Measurements from ENCODE around the gene VSTM4. TPM values are rescaled to one million over a fixed set of nuclear protein-coding genes. Genes with fewer than 3 reads are reported as not detected.

VSTM4 gene
- total and polyA plus RNA-seq, 2 experiments from 2014 or later = 9.5 to 12.3 TPM

- WGBS, 2 experiments (ENCODE audit: low coverage in 1 of 2, low lambda C conversion rate in 2 of 2, missing lambda C conversion rate in 2 of 2) = 12 to 13% methylated on average over 5 of the region's 5 CpGs
- H3K9me3 ChIP-seq (ENCODE audit: low read depth) = no peaks in the 10 kb centered on the region
- H3K4me1 ChIP-seq (ENCODE audit: insufficient read depth) = no peaks in the 10 kb centered on the region
- no peak overlapping the region for H3K9ac ChIP-seq
- in situ Hi-C loops (cut with MboI) = no loop called here
- no peaks in the 10 kb centered on the region for H3K36me3 ChIP-seq (ENCODE audit: low read depth)
- no peak overlapping the region for H3K4me2 ChIP-seq (ENCODE audit: unreplicated experiment)
- H3K27me3 ChIP-seq (replicated peaks; ENCODE audit: insufficient read depth) = peaks cover 16% of the 10 kb centered on the region; the same call in 1 of the 2 replicates
- H3K79me2 ChIP-seq (ENCODE audit: insufficient read depth) = no peaks in the 10 kb centered on the region
- no peak overlapping the region for H3K4me3 ChIP-seq
- H3K9me2 ChIP-seq (ENCODE audit: insufficient read depth) = no peaks in the 10 kb centered on the region
- no peaks in the 10 kb centered on the region for H4K20me1 ChIP-seq (ENCODE audit: insufficient read depth)
- no peak for TF ChIP-seq EZH2 (IDR thresholded peaks at IDR 0.05; ENCODE audit: insufficient read depth, poor library complexity, severe bottlenecking)
- TF ChIP-seq EZH2phosphoT487 (IDR thresholded peaks at IDR 0.05; ENCODE audit: insufficient read depth, low read depth) = no peak
- no peak overlapping the region for H2AFZ ChIP-seq
- peak; percentile 62 for DNase-seq
- H3F3A ChIP-seq (ENCODE audit: insufficient read depth) = no peaks in the 10 kb centered on the region; the same call in 1 of the 2 replicates
- H3K27ac ChIP-seq = no peak overlapping the region
Observed at GRCh38 chr10:48973065-48973464, 142.3 kb downstream of the VSTM4 start.

DNA sequence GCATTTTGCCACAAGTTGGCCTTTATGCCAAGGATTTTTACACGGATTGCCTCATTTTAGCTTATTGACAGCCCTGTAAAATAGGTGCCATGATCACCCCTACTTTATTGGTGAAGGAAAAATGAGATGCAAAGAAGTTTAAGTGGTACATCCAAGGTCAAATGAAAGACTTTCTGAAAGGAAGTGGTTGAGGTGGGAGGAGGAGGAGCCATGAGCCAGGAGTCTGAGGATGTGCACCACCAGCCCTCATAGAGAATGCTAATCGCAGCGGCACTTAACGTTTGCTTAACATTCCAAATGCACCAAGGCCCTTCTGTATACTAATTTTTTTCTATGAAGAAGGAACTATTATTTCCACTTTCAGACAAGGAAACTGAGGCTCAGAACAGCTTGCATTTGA lies 144.7 kb downstream of the VSTM4 start:
- no peak overlapping the region for H2AFZ ChIP-seq
- DNase-seq = no peak
- TF ChIP-seq EZH2 (IDR thresholded peaks at IDR 0.05; ENCODE audit: insufficient read depth, poor library complexity, severe bottlenecking) (no peak), EZH2phosphoT487 (IDR thresholded peaks at IDR 0.05; ENCODE audit: insufficient read depth, low read depth) (no peak)
- no peaks in the 10 kb centered on the region for H3K4me1 ChIP-seq (ENCODE audit: insufficient read depth)
- H3K79me2 ChIP-seq (ENCODE audit: insufficient read depth) = no peaks in the 10 kb centered on the region
- H3K9ac ChIP-seq = no peak overlapping the region
- no peaks in the 10 kb centered on the region; the same call in 1 of the 2 replicates for H3F3A ChIP-seq (ENCODE audit: insufficient read depth)
- no peaks in the 10 kb centered on the region for H3K9me3 ChIP-seq (ENCODE audit: low read depth)
- in situ Hi-C loops (cut with MboI) = no loop called here
- no peak overlapping the region for H3K27ac ChIP-seq
- H3K27me3 ChIP-seq (replicated peaks; ENCODE audit: insufficient read depth) = peaks cover 25% of the 10 kb centered on the region; the same call in 1 of the 2 replicates
- 86 to 89% methylated on average over 4 of the region's 4 CpGs for WGBS, 2 experiments (ENCODE audit: low coverage in 1 of 2, low lambda C conversion rate in 2 of 2, missing lambda C conversion rate in 2 of 2)
- no peaks in the 10 kb centered on the region for H3K36me3 ChIP-seq (ENCODE audit: low read depth)
- H3K9me2 ChIP-seq (ENCODE audit: insufficient read depth) = no peaks in the 10 kb centered on the region
- no peaks in the 10 kb centered on the region for H4K20me1 ChIP-seq (ENCODE audit: insufficient read depth)
- H3K4me3 ChIP-seq = no peak overlapping the region
- H3K4me2 ChIP-seq (ENCODE audit: unreplicated experiment) = no peak overlapping the region

DNA sequence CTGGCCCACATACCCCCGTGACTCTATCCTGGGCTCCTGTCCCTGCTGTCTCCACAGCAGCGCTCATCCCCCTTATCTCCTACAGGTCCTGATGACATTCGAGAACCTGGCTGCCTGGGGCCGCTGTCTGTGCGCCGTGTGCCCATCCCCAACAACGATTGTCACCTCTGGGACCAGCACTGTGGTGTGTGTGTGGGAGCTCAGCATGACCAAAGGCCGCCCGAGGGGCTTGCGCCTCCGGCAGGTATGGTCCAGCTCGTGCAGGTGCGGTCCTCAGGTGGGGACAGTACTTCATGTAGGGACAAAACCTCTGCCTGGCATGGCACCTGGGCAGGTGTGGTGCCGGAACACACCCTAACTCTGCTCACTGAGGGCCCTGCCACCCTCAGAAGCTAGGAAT lies 145.3 kb downstream of the VSTM4 start:
- Histone ChIP-seq H3F3A (ENCODE audit: insufficient read depth) (no peaks in the 10 kb centered on the region; the same call in 1 of the 2 replicates), H3K4me1 (ENCODE audit: insufficient read depth) (no peaks in the 10 kb centered on the region), H3K79me2 (ENCODE audit: insufficient read depth) (no peaks in the 10 kb centered on the region), H3K36me3 (ENCODE audit: low read depth) (no peaks in the 10 kb centered on the region), H3K27me3 (replicated peaks; ENCODE audit: insufficient read depth) (peaks cover 29% of the 10 kb centered on the region), H3K4me3 (no peak overlapping the region), H3K9me2 (ENCODE audit: insufficient read depth) (no peaks in the 10 kb centered on the region), H3K9me3 (ENCODE audit: low read depth) (no peaks in the 10 kb centered on the region), H3K27ac (no peak overlapping the region), H3K4me2 (ENCODE audit: unreplicated experiment) (no peak overlapping the region), H2AFZ (no peak overlapping the region), H3K9ac (no peak overlapping the region), H4K20me1 (ENCODE audit: insufficient read depth) (no peaks in the 10 kb centered on the region)
- DNase-seq = no peak
- TF ChIP-seq EZH2phosphoT487 (IDR thresholded peaks at IDR 0.05; ENCODE audit: insufficient read depth, low read depth) = no peak
- no peak for TF ChIP-seq EZH2 (IDR thresholded peaks at IDR 0.05; ENCODE audit: insufficient read depth, poor library complexity, severe bottlenecking)
- 68 to 75% methylated on average over 13 to 14 of the region's 14 CpGs for WGBS, 2 experiments (ENCODE audit: low coverage in 1 of 2, low lambda C conversion rate in 2 of 2, missing lambda C conversion rate in 2 of 2)
- in situ Hi-C loops (cut with MboI) = no loop called here

- H3K9me2 ChIP-seq (ENCODE audit: insufficient read depth) = no peaks in the 10 kb centered on the region
- peaks cover 31% of the 10 kb centered on the region for H3K27me3 ChIP-seq (replicated peaks; ENCODE audit: insufficient read depth)
- H3F3A ChIP-seq (ENCODE audit: insufficient read depth) = no peaks in the 10 kb centered on the region; the same call in 1 of the 2 replicates
- H3K9me3 ChIP-seq (ENCODE audit: low read depth) = no peaks in the 10 kb centered on the region
- H2AFZ ChIP-seq = no peak overlapping the region
- H4K20me1 ChIP-seq (ENCODE audit: insufficient read depth) = no peaks in the 10 kb centered on the region
- no peak for DNase-seq
- TF ChIP-seq EZH2 (IDR thresholded peaks at IDR 0.05; ENCODE audit: insufficient read depth, poor library complexity, severe bottlenecking) = no peak
- TF ChIP-seq EZH2phosphoT487 (IDR thresholded peaks at IDR 0.05; ENCODE audit: insufficient read depth, low read depth) = no peak
- in situ Hi-C loops (cut with MboI) = no loop called here
- no peaks in the 10 kb centered on the region for H3K36me3 ChIP-seq (ENCODE audit: low read depth)
- no peak overlapping the region for H3K27ac ChIP-seq
- H3K4me1 ChIP-seq (ENCODE audit: insufficient read depth) = no peaks in the 10 kb centered on the region
- no peaks in the 10 kb centered on the region for H3K79me2 ChIP-seq (ENCODE audit: insufficient read depth)
- H3K4me2 ChIP-seq (ENCODE audit: unreplicated experiment) = no peak overlapping the region
- H3K4me3 ChIP-seq = no peak overlapping the region
- 53 to 62% methylated on average over 3 of the region's 3 CpGs for WGBS, 2 experiments (ENCODE audit: low coverage in 1 of 2, low lambda C conversion rate in 2 of 2, missing lambda C conversion rate in 2 of 2)
- H3K9ac ChIP-seq = no peak overlapping the region
Observed at GRCh38 chr10:48968036-48968435, 147.3 kb downstream of the VSTM4 start.

DNA sequence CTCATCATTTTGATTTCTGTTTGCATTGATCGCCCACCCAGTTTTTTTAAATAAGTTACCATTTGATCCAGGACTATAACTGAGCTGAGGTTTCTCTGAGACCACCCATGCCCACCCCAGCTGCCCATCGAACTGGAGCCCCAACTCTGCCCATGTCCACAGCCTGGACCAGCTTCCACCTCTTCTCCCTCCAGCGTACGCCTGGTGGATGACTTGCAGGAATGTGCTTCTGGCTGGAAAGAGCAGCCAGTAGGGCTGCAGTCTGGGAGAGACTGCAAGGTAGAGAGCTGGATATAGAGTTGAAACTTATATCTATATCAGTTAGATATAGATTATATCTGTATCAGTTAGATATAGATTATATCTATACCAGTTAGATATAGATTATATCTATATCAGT lies 149.9 kb downstream of the VSTM4 start:
- Histone ChIP-seq H3K9ac (no peak overlapping the region), H3K27me3 (replicated peaks; ENCODE audit: insufficient read depth) (peaks cover 34% of the 10 kb centered on the region), H3K79me2 (ENCODE audit: insufficient read depth) (no peaks in the 10 kb centered on the region), H3K36me3 (ENCODE audit: low read depth) (no peaks in the 10 kb centered on the region), H3K4me2 (ENCODE audit: unreplicated experiment) (no peak overlapping the region), H3K9me2 (ENCODE audit: insufficient read depth) (no peaks in the 10 kb centered on the region), H3F3A (ENCODE audit: insufficient read depth) (no peaks in the 10 kb centered on the region), H4K20me1 (ENCODE audit: insufficient read depth) (no peaks in the 10 kb centered on the region), H2AFZ (no peak overlapping the region), H3K27ac (no peak overlapping the region), H3K4me3 (no peak overlapping the region), H3K4me1 (ENCODE audit: insufficient read depth) (no peaks in the 10 kb centered on the region), H3K9me3 (ENCODE audit: low read depth) (no peaks in the 10 kb centered on the region)
- 62 to 65% methylated on average over 4 of the region's 4 CpGs for WGBS, 2 experiments (ENCODE audit: low coverage in 1 of 2, low lambda C conversion rate in 2 of 2, missing lambda C conversion rate in 2 of 2)
- TF ChIP-seq EZH2phosphoT487 (IDR thresholded peaks at IDR 0.05; ENCODE audit: insufficient read depth, low read depth) = no peak
- no peak for TF ChIP-seq EZH2 (IDR thresholded peaks at IDR 0.05; ENCODE audit: insufficient read depth, poor library complexity, severe bottlenecking)
- in situ Hi-C loops (cut with MboI) = no loop called here
- no peak for DNase-seq

Small RNAs within 50 kb of the gene (microRNA-seq; reads per million reads assigned to microRNA genes)
- not detected for gene MIR4294 (ENCODE audit: borderline number of aligned reads)

Small RNAs within 50 kb of the gene (small RNA-seq; reads per million reads assigned to genes)
- not detected for gene MIR4294 (ENCODE audit: low read depth, low replicate concordance)

Other genes starting within 250 kb of the VSTM4 start
- not detected in 2 replicates for gene LRRC18, start 175.7 kb downstream of the VSTM4 start, total RNA-seq (2014; rRNA removed; shearing (Covaris generic))
- gene LRRC18, start 175.7 kb downstream of the VSTM4 start, polyA plus RNA-seq (2016; fragmentation: Nextera tagmentation; extraction: Ambion mirVana) = not detected in 2 replicates
- gene FAM170B, start 18.5 kb upstream of the VSTM4 start, total RNA-seq (2014; rRNA removed; shearing (Covaris generic)) = not detected in 2 replicates
- not detected in 2 replicates for gene FAM170B, start 18.5 kb upstream of the VSTM4 start, polyA plus RNA-seq (2016; fragmentation: Nextera tagmentation; extraction: Ambion mirVana)
- gene TMEM273, start 72.9 kb upstream of the VSTM4 start, total RNA-seq (2014; rRNA removed; shearing (Covaris generic)) = not detected in 2 replicates
- not detected in 2 replicates for gene TMEM273, start 72.9 kb upstream of the VSTM4 start, polyA plus RNA-seq (2016; fragmentation: Nextera tagmentation; extraction: Ambion mirVana)
- gene C10orf71, start 183.6 kb upstream of the VSTM4 start, total RNA-seq (2014; rRNA removed; shearing (Covaris generic)) = not detected in 2 replicates
- gene C10orf71, start 183.6 kb upstream of the VSTM4 start, polyA plus RNA-seq (2016; fragmentation: Nextera tagmentation; extraction: Ambion mirVana) = not detected in 2 replicates